MM.1S (cell line): ENCODE results near the gene CTDSP2.

Experiments used
- CTCF ChIP-seq: fragments of 300-600 bp; sonication (generic); IDR thresholded peaks from 2 replicates; pipeline ENCODE4 v1.5.1; 2016; ENCODE audit warnings: antibody characterized with exemption, low read length, mixed read lengths
- EZH2 ChIP-seq: fragments of 300-600 bp; sonication (generic); optimal IDR thresholded peaks from 2 replicates; pipeline ENCODE3; 2017; ENCODE audit warnings: low read depth, mild to moderate bottlenecking, antibody characterized with exemption, low read length, mixed read lengths
- EZH2phosphoT487 ChIP-seq: fragments of 300-600 bp; sonication (generic); IDR thresholded peaks from 2 replicates; pipeline ENCODE4 v1.6.1; 2018; ENCODE audit warnings: antibody characterized with exemption, low read length

GRCh38 chr12:57811028-57811755 is 35.3 kb downstream of the CTDSP2 start:
- no peak for TF ChIP-seq CTCF
- no peak for TF ChIP-seq EZH2phosphoT487
- no peak for TF ChIP-seq EZH2
